HCT116 (cell line): ENCODE results near the gene RNF150. TPM values are rescaled to one million over a fixed set of nuclear protein-coding genes. Genes with fewer than 3 reads are reported as not detected.

ENCODE experiments used
- ATAC-seq: fragments of 200-7000 bp; cut with Tn5 transposase; 2 replicates; pipeline ENCODE4 v1.9.1; 2020; ENCODE audit warnings: mild to moderate bottlenecking, moderate library complexity
- BruUV-seq: library from RNA; stranded (reverse); fragments of 400-500 nt; replicated peaks from 2 replicates; lab custom pipeline; 2021; lab: Mats Ljungman, UMichigan
- CTCF ChIA-PET: fragments of 300-600 bp; sonication (Branson Sonifier 250); formaldehyde crosslinking; loops from one replicate; lab custom pipeline; 2021; ENCODE audit warnings: antibody characterized with exemption; lab: Charles Lee
- POLR2A ChIA-PET: fragments of 300-600, 350-600 bp; sonication (Branson Sonifier 250); formaldehyde crosslinking; loops from one replicate; lab custom pipeline; 2021; ENCODE audit warnings: antibody characterized with exemption; lab: Charles Lee
- RAD21 ChIA-PET, 2 experiments: fragments of 300-600 bp; sonication (Branson Sonifier 250); formaldehyde crosslinking; loops; one replicate each; lab custom pipeline; 2023; ENCODE audit warnings: low total read pairs in 2 of 2; ENCODE audit not compliant: uncharacterized antibody in 2 of 2, unreplicated experiment in 2 of 2, low non-redundant PET in 1 of 2; lab: Charles Lee
- DNase-seq: peaks from one replicate; pipeline ENCODE4 v3.0.0-alpha.2; 2010; ENCODE audit warnings: low read depth, low spot score
- H2AFZ ChIP-seq: fragments of 200-600 bp; shearing (Covaris generic), sonication (generic); 2 replicates; pipeline ENCODE4 v1.6.1; 2017; ENCODE audit warnings: low read depth, mixed run types, mixed read lengths, antibody characterized with exemption, low read length; ENCODE audit not compliant: poor library complexity, severe bottlenecking
- H3K27ac ChIP-seq: 2 replicates; pipeline ENCODE4 v1.5.1; 2012; ENCODE audit warnings: low read depth, low read length
- H3K27me3 ChIP-seq: fragments of 200-600 bp; sonication (generic); 2 replicates; pipeline ENCODE4 v1.6.1; 2016; ENCODE audit warnings: mixed run types, low read length, mixed read lengths; ENCODE audit not compliant: insufficient read depth
- H3K36me3 ChIP-seq, 2 experiments: fragments of 200-500 bp in 1 of 2; fragments of 200-600 bp in 1 of 2; sonication (Bioruptor generic) in 1 of 2; sonication (generic) in 1 of 2; 2 replicates each; pipeline versions ENCODE4 v1.5.1 to v1.6.1; 2014 to 2016; ENCODE audit warnings: low read length in 2 of 2, inconsistent platforms in 1 of 2, mixed read lengths in 1 of 2, mixed run types in 1 of 2; ENCODE audit not compliant: insufficient read depth in 2 of 2, control insufficient read depth in 1 of 2
- H3K4me1 ChIP-seq, 2 experiments: fragments of 200-600 bp in 1 of 2; sonication (generic) in 1 of 2; 2 replicates each; pipeline versions ENCODE4 v1.5.1 to v1.6.1; 2012 to 2017; ENCODE audit warnings: low read length in 2 of 2, inconsistent platforms in 1 of 2, mild to moderate bottlenecking in 1 of 2, mixed read lengths in 1 of 2, mixed run types in 1 of 2, moderate library complexity in 1 of 2; ENCODE audit not compliant: insufficient read depth in 2 of 2, control insufficient read depth in 1 of 2
- H3K4me2 ChIP-seq: fragments of 200-600 bp; sonication (generic); 2 replicates; pipeline ENCODE4 v1.6.1; 2017; ENCODE audit warnings: mixed run types, low read length, mixed read lengths
- H3K4me3 ChIP-seq, 2 experiments: fragments of 200-600 bp in 1 of 2; sonication (generic) in 1 of 2; replicated peaks in 1 of 2; 2 replicates each; pipeline ENCODE4 v1.5.1; 2011 to 2016; ENCODE audit warnings: low read length in 2 of 2, control low read depth in 1 of 2, low read depth in 1 of 2, mild to moderate bottlenecking in 1 of 2, mixed read lengths in 1 of 2, mixed run types in 1 of 2
- H3K79me2 ChIP-seq: fragments of 200-600 bp; sonication (generic); 2 replicates; pipeline ENCODE4 v1.6.1; 2017; ENCODE audit warnings: mild to moderate bottlenecking, mixed run types, low read length, moderate library complexity, mixed read lengths; ENCODE audit not compliant: insufficient read depth
- H3K9ac ChIP-seq: fragments of 200-600 bp; sonication (generic); 2 replicates; pipeline ENCODE4 v1.6.1; 2016; ENCODE audit warnings: low read length, mixed read lengths
- H3K9me2 ChIP-seq: fragments of 200-600 bp; sonication (generic), shearing (Covaris generic); 2 replicates; pipeline ENCODE4 v1.6.1; 2017; ENCODE audit warnings: mixed run types, mild to moderate bottlenecking, moderate library complexity; ENCODE audit not compliant: insufficient read depth
- H3K9me3 ChIP-seq, 2 experiments: fragments of 200-500 bp in 1 of 2; fragments of 200-600 bp in 1 of 2; sonication (Bioruptor generic) in 1 of 2; sonication (generic) in 1 of 2; 2 replicates each; pipeline ENCODE4 v1.6.1; 2014 to 2017; ENCODE audit warnings: low read length in 2 of 2, mixed read lengths in 2 of 2, inconsistent platforms in 1 of 2, low read depth in 1 of 2, mild to moderate bottlenecking in 1 of 2, mixed run types in 1 of 2, moderate library complexity in 1 of 2; ENCODE audit not compliant: control insufficient read depth in 1 of 2, insufficient read depth in 1 of 2
- H4K20me1 ChIP-seq: fragments of 200-600 bp; sonication (generic), shearing (Covaris generic); 2 replicates; pipeline ENCODE4 v1.6.1; 2017; ENCODE audit warnings: mixed run types, mild to moderate bottlenecking, moderate library complexity; ENCODE audit not compliant: insufficient read depth
- CBX3 ChIP-seq: IDR thresholded peaks from 2 replicates; pipeline ENCODE4 v1.6.1; 2012; ENCODE audit warnings: low read depth
- EGR1 ChIP-seq: IDR thresholded peaks from 2 replicates; pipeline ENCODE4 v1.6.1; 2012; ENCODE audit warnings: low read depth
- EZH2 ChIP-seq: fragments of 200-600 bp; sonication (generic); IDR thresholded peaks from 2 replicates; pipeline ENCODE4 v1.6.1; 2017; ENCODE audit warnings: antibody characterized with exemption, mixed run types
- JUND ChIP-seq: IDR thresholded peaks from 2 replicates; pipeline ENCODE4 v1.6.1; 2012
- RAD21 ChIP-seq: IDR thresholded peaks from 2 replicates; pipeline ENCODE4 v1.6.1; 2012; ENCODE audit warnings: low read depth, mild to moderate bottlenecking
- SP1 ChIP-seq: IDR thresholded peaks from 2 replicates; pipeline ENCODE4 v1.6.1; 2012; ENCODE audit warnings: low read depth
- YY1 ChIP-seq: IDR thresholded peaks from 2 replicates; pipeline ENCODE4 v1.6.1; 2011; ENCODE audit warnings: low read length, low read depth, moderate library complexity, mild to moderate bottlenecking; ENCODE audit not compliant: insufficient replicate concordance; ENCODE audit errors: extremely low read depth
- ZNF274 ChIP-seq: fragments of 200-500 bp; sonication (Bioruptor generic); IDR thresholded peaks from 2 replicates; pipeline ENCODE4 v1.6.1; 2014; ENCODE audit warnings: mild to moderate bottlenecking, low read depth, low read length, inconsistent platforms
- intact Hi-C: fragments of 100-400 bp; cut with micrococcal nuclease; formaldehyde crosslinking; loops from 2 replicates; pipeline ENCODE4 v1.10.0; 2022
- total RNA-seq: library from RNA; stranded (reverse); gene quantifications from one replicate; pipeline ENCODE4 v1.2.1, GENCODE V29; 2021; ENCODE audit not compliant: unreplicated experiment
- TF ChIP-seq, protein P1 (sequence below): IDR thresholded peaks from 2 replicates; pipeline ENCODE4 v1.6.1; 2012
- TF ChIP-seq, protein P2 (sequence below), 3 experiments: fragments of 200-600 bp in 1 of 3; sonication (generic) in 1 of 3; IDR thresholded peaks in 2 of 3; conservative IDR thresholded peaks in 1 of 3; 2 replicates each; pipeline ENCODE4 v1.5.1; 2012 to 2017; ENCODE audit warnings: low read depth in 2 of 3, low read length in 2 of 3, antibody characterized with exemption in 1 of 3, borderline replicate concordance in 1 of 3, control low read depth in 1 of 3, mild to moderate bottlenecking in 1 of 3, mixed read lengths in 1 of 3, mixed run types in 1 of 3, moderate library complexity in 1 of 3; ENCODE audit not compliant: insufficient read depth in 1 of 3
- TF ChIP-seq, protein P3 (sequence below): IDR thresholded peaks from 2 replicates; pipeline ENCODE4 v1.6.1; 2012
- TF ChIP-seq, protein P4 (sequence below): IDR thresholded peaks from 2 replicates; pipeline ENCODE4 v1.6.1; 2012; ENCODE audit warnings: low read depth

RNF150 gene
- total RNA-seq, 1 experiment from 2014 or later = 0.07 TPM

DNA sequence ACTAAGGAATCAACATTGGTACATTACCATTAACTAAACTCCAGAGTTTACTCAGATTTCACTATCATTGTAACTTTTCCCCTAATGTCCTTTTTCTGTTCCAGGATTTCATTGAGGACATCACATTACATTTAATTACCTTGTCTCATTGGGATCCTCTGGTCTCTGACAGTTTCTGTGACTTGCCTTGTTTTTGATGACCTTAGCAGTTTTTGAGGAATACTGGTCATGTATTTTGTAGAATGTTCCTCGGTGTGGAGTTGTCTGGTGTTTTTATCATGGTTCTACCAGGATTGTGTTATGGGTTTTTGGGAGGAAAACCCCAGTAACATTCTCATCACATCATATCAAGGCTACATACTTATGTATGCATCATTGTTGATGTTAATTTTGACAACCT is 281.5 kb downstream of the RNF150 start:
- Histone ChIP-seq H3K27ac (no peak overlapping the region), H2AFZ (peak overlapping the region; percentile 86), H3K9ac (no peak overlapping the region), H3K9me2 (no peaks in the 10 kb centered on the region), H3K36me3 (no peaks in the 10 kb centered on the region), H3K4me2 (no peak overlapping the region), H3K9me3 (no peaks in the 10 kb centered on the region), H3K4me3 (no peak overlapping the region), H3K4me1 (peaks cover 7 to 10% of the 10 kb centered on the region in 2 experiments; a peak in 3 of 4 replicates), H3K27me3 (no peaks in the 10 kb centered on the region), H3K79me2 (no peaks in the 10 kb centered on the region), H4K20me1 (no peaks in the 10 kb centered on the region)
- BruUV-seq = no TSS peak
- DNase-seq = no peak
- ATAC-seq = no peak
- TF ChIP-seq, protein P1, sequence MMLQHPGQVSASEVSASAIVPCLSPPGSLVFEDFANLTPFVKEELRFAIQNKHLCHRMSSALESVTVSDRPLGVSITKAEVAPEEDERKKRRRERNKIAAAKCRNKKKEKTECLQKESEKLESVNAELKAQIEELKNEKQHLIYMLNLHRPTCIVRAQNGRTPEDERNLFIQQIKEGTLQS = no peak
- TF ChIP-seq EGR1 (no peak), CBX3 (no peak), ZNF274 (no peak), SP1 (no peak), EZH2 (no peak), YY1 (no peak), JUND (no peak), RAD21 (no peak)
- TF ChIP-seq, protein P2, sequence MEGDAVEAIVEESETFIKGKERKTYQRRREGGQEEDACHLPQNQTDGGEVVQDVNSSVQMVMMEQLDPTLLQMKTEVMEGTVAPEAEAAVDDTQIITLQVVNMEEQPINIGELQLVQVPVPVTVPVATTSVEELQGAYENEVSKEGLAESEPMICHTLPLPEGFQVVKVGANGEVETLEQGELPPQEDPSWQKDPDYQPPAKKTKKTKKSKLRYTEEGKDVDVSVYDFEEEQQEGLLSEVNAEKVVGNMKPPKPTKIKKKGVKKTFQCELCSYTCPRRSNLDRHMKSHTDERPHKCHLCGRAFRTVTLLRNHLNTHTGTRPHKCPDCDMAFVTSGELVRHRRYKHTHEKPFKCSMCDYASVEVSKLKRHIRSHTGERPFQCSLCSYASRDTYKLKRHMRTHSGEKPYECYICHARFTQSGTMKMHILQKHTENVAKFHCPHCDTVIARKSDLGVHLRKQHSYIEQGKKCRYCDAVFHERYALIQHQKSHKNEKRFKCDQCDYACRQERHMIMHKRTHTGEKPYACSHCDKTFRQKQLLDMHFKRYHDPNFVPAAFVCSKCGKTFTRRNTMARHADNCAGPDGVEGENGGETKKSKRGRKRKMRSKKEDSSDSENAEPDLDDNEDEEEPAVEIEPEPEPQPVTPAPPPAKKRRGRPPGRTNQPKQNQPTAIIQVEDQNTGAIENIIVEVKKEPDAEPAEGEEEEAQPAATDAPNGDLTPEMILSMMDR (IDR thresholded peaks at IDR 0.05 in 2 of 3, conservative IDR thresholded peaks at IDR 0.05 in 1 of 3; ENCODE audit: borderline replicate concordance in 1 of 3, insufficient read depth in 1 of 3, low read depth in 2 of 3, low read length in 2 of 3) = no peak
- TF ChIP-seq, protein P3, sequence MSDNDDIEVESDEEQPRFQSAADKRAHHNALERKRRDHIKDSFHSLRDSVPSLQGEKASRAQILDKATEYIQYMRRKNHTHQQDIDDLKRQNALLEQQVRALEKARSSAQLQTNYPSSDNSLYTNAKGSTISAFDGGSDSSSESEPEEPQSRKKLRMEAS = no peak
- TF ChIP-seq, protein P4, sequence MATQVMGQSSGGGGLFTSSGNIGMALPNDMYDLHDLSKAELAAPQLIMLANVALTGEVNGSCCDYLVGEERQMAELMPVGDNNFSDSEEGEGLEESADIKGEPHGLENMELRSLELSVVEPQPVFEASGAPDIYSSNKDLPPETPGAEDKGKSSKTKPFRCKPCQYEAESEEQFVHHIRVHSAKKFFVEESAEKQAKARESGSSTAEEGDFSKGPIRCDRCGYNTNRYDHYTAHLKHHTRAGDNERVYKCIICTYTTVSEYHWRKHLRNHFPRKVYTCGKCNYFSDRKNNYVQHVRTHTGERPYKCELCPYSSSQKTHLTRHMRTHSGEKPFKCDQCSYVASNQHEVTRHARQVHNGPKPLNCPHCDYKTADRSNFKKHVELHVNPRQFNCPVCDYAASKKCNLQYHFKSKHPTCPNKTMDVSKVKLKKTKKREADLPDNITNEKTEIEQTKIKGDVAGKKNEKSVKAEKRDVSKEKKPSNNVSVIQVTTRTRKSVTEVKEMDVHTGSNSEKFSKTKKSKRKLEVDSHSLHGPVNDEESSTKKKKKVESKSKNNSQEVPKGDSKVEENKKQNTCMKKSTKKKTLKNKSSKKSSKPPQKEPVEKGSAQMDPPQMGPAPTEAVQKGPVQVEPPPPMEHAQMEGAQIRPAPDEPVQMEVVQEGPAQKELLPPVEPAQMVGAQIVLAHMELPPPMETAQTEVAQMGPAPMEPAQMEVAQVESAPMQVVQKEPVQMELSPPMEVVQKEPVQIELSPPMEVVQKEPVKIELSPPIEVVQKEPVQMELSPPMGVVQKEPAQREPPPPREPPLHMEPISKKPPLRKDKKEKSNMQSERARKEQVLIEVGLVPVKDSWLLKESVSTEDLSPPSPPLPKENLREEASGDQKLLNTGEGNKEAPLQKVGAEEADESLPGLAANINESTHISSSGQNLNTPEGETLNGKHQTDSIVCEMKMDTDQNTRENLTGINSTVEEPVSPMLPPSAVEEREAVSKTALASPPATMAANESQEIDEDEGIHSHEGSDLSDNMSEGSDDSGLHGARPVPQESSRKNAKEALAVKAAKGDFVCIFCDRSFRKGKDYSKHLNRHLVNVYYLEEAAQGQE = no peak
- ChIA-PET CTCF (interaction anchor here (1.1 to 2.5 kb wide), 8 partner anchors 32 to 1195 kb away, joined by 3 to 31 read pairs (median 4); no protein-coding TSS in a partner anchor), RAD21 (interaction anchor here (1.7 kb wide), 2 partner anchors 492 to 522 kb away, joined by 6 to 7 read pairs; no protein-coding TSS in a partner anchor), POLR2A (no interaction called here)
- intact Hi-C loops = loop anchor here (1.0 to 10.0 kb wide), 9 partner anchors 213 to 1197 kb away; partner anchors contain the start of gene ELMOD2
